Thyroid gland (tissue), 4 donors: ENCODE data around the gene NGRN. TPM values are rescaled to one million over a fixed set of nuclear protein-coding genes. Genes with fewer than 3 reads are reported as not detected.

Experiments
- DNase-seq, 2 donors: peaks; one replicate each; pipeline ENCODE4 v3.0.0-alpha.2; 2019
- H3K27ac ChIP-seq, 3 donors: fragments of 200-600 bp; sonication (generic); 1 replicate in 2 of 3; 2 replicates in 1 of 3; pipeline ENCODE4 v1.5.1; 2016 to 2019; ENCODE audit warnings: mild to moderate bottlenecking in 1 of 3, moderate library complexity in 1 of 3
- H3K27me3 ChIP-seq: fragments of 200-600 bp; sonication (generic); one replicate; pipeline ENCODE4 v1.5.1; 2019
- H3K36me3 ChIP-seq, 2 donors: fragments of 200-600 bp; sonication (generic); one replicate each; pipeline ENCODE4 v1.5.1; 2016 to 2019
- H3K4me1 ChIP-seq, 2 donors: fragments of 200-600 bp; sonication (generic); one replicate each; pipeline ENCODE4 v1.5.1; 2017 to 2019
- H3K4me3 ChIP-seq, 3 donors: fragments of 200-600 bp; sonication (generic); replicated peaks in 1 of 3; 1 replicate in 2 of 3; 2 replicates in 1 of 3; pipeline ENCODE4 v1.5.1; 2016; ENCODE audit warnings: mild to moderate bottlenecking in 1 of 3
- H3K9me3 ChIP-seq: fragments of 200-600 bp; sonication (generic); one replicate; pipeline ENCODE4 v1.5.1; 2017
- POLR2A ChIP-seq, 2 donors: fragments of 450-650 bp; IDR thresholded peaks; one replicate each; pipeline ENCODE4 v1.6.1; 2017; ENCODE audit warnings: antibody characterized with exemption in 2 of 2, mild to moderate bottlenecking in 2 of 2, moderate library complexity in 1 of 2
- WGBS, 2 donors: methylation state at CpG; one replicate each; pipeline ENCODE4 v1.1.5; 2017; 5-methylcytosine and 5-hydroxymethylcytosine counted together
- intact Hi-C: fragments of 100-400 bp; cut with DNase I; formaldehyde crosslinking; loops from one replicate; pipeline ENCODE4 v1.15.1; 2023
- total RNA-seq, 4 donors: library from RNA; depleted of rRNA; stranded (reverse); fragments of >200 nt; gene quantifications; one replicate each; pipeline ENCODE4 v1.2.3, GENCODE V29; 2016
- TF ChIP-seq, protein P1 (sequence below), 6 experiments: fragments of 200-600 bp in 3 of 6; fragments of 450-650 bp in 3 of 6; sonication (generic) in 3 of 6; IDR thresholded peaks; one replicate each; pipeline ENCODE4 v1.5.1; 2016 to 2019; ENCODE audit warnings: antibody characterized with exemption in 6 of 6, mild to moderate bottlenecking in 2 of 6, inconsistent platforms in 1 of 6, moderate library complexity in 1 of 6

Gene NGRN
- total RNA-seq, 4 donors from 2014 or later = 80.7 to 159 (median 96.4) TPM

DNA sequence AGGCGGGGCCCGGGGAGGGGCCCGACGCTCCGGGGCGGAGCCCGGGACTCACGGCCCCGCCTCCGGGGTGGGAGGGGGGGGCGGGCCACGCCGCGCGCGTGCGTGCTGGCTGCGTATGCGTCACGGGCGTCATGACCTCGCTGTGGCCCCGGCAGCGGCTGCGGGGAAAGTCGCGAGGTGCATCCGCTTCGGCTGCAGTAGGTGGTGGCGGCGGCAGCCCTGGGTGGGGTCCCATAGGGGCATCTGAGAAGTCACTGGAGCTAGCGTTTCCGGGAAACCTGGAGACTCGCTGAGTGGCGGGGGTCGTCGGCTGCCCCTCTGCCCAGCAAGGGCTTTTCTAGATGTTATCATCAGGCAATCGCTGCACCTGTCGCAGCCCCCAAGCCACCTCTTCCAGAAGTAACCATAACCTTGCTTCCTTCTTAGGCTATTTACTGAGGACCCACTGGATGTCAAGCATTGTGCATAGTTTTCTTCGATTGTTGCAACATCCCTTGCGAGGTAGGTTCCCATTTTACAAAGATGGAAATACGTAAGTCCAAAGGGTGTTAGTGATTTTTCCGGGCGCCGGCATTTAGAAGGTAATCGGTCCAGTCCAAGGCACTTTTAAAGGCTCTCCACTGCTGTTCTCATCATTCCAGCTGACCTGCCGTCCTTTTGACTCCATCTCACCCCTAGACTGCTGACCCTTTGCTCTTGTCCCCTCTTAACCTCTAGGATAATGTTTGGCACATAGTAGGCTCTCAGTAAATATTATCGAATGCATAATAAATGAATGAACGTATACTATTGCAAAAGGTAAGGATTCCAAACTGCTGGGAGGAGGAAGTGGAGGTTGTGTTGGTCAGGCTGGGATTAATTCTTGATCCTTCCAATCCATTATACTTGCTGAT is 31.1 kb upstream of the NGRN start, which contains the start of gene GDPGP1:
TSS of gene GDPGP1 (plus strand) at position 114 of the 893 bp plus-strand sequence. CDS start 6,700 bp downstream, outside the sequence.
- 14 to 16% methylated on average over 12 to 17 of the region's 49 CpGs for WGBS, 2 donors
- DNase-seq = no peak
- Histone ChIP-seq H3K36me3 (peaks cover 21 to 25% of the 10 kb centered on the region in 2 donors), H3K9me3 (no peaks in the 10 kb centered on the region), H3K27me3 (no peaks in the 10 kb centered on the region), H3K27ac (peak within 1 kb of the TSS; percentile 77 to 88 (median 86)), H3K4me1 (peaks cover 20 to 25% of the 10 kb centered on the region in 2 donors), H3K4me3 (peak within 1 kb of the TSS; percentile 70 to 95 (median 72))
- TF ChIP-seq, protein P1, sequence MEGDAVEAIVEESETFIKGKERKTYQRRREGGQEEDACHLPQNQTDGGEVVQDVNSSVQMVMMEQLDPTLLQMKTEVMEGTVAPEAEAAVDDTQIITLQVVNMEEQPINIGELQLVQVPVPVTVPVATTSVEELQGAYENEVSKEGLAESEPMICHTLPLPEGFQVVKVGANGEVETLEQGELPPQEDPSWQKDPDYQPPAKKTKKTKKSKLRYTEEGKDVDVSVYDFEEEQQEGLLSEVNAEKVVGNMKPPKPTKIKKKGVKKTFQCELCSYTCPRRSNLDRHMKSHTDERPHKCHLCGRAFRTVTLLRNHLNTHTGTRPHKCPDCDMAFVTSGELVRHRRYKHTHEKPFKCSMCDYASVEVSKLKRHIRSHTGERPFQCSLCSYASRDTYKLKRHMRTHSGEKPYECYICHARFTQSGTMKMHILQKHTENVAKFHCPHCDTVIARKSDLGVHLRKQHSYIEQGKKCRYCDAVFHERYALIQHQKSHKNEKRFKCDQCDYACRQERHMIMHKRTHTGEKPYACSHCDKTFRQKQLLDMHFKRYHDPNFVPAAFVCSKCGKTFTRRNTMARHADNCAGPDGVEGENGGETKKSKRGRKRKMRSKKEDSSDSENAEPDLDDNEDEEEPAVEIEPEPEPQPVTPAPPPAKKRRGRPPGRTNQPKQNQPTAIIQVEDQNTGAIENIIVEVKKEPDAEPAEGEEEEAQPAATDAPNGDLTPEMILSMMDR (IDR thresholded peaks at IDR 0.05) = no peak
- TF ChIP-seq POLR2A (IDR thresholded peaks at IDR 0.05) = peak in 1 of 2 donors; percentile 84
- intact Hi-C loops = no loop called here

DNA sequence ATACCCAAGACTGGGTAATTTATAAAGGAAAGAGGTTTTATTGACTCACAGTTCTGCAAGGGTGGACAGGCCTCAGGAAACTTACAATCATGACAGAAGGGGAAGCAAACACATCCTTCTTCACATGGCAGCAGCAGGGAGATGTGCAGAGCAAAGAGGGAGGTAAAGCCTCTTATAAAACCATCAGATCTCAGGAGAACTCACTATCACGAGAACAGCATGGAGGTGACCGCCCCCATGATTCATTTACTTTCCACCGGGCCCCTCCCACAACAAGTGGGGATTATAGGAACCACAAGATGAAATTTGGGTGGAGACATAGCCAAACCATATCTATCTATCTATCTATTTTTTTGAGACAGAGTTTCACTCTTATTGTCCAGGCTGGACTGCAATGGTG is 26.1 kb upstream of the NGRN start:
- no peaks in the 10 kb centered on the region for H3K9me3 ChIP-seq
- TF ChIP-seq, protein P1 (IDR thresholded peaks at IDR 0.05) = no peak
- no peak for TF ChIP-seq POLR2A (IDR thresholded peaks at IDR 0.05)
- no peak overlapping the region for H3K27ac ChIP-seq
- H3K4me3 ChIP-seq = no peak overlapping the region
- intact Hi-C loops = no loop called here
- peaks cover 4 to 8% of the 10 kb centered on the region in 2 donors for H3K4me1 ChIP-seq
- WGBS, 2 donors = 86% methylated on average over 3 of the region's 3 CpGs
- H3K27me3 ChIP-seq = no peaks in the 10 kb centered on the region
- DNase-seq = no peak
- H3K36me3 ChIP-seq = peaks cover 10 to 11% of the 10 kb centered on the region in 2 donors

DNA sequence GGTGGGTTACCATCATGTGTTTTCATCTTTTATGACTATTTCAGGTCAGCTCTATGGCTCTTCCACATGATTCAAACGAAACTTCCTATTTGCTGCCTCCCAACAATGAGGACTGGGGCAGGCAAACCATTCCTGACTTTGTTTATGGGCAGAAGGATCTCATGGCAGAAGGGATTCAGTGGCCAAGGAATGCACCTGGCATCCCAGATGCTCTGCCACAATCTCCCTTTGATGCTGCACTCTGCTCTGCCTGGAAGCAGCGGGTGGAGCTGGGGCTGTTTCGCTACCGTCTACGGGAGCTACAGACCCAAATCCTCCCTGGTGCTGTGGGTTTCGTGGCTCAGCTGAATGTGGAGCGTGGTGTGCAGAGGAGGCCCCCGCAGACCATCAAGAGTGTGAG is 24.6 kb upstream of the NGRN start:
- no peak overlapping the region for H3K4me3 ChIP-seq
- no peak for DNase-seq
- TF ChIP-seq, protein P1 (IDR thresholded peaks at IDR 0.05) = no peak
- TF ChIP-seq POLR2A (IDR thresholded peaks at IDR 0.05) = no peak
- H3K4me1 ChIP-seq = no peaks in the 10 kb centered on the region
- H3K27me3 ChIP-seq = no peaks in the 10 kb centered on the region
- peaks cover 10 to 11% of the 10 kb centered on the region in 2 donors for H3K36me3 ChIP-seq
- 91 to 95% methylated on average over 6 to 8 of the region's 8 CpGs for WGBS, 2 donors
- H3K27ac ChIP-seq = no peak overlapping the region
- intact Hi-C loops = no loop called here
- no peaks in the 10 kb centered on the region for H3K9me3 ChIP-seq

DNA sequence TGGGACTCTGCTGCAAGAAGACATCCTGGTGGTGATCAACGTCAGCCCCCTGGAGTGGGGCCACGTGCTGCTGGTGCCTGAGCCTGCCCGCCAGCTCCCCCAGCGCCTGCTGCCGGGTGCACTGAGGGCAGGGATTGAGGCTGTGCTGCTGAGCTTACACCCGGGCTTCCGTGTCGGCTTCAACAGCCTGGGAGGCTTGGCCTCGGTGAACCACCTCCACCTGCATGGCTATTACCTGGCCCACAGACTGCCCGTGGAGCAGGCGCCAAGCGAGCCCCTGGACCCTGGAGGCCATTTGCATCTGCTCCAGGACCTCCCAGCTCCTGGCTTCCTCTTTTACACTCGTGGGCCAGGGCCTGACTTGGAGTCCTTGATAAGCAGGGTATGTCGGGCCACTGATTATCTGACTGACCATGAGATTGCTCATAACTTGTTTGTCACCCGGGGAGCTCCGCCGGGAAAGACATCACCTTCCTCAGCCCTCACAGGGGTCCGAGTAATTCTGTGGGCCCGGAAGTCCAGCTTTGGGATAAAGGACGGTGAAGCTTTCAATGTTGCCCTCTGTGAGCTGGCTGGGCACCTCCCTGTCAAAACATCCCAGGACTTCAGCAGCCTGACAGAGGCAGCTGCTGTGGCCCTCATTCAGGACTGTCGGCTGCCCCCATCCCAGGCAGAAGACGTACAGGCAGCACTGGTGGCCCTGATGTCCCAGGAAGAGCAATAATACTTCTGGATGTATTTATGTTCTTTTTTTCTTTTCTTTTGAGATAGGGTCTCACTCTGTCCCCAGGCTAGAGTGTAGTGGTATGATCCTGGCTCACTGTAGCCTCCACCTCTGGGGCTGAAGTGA is 23.9 kb upstream of the NGRN start:
- Histone ChIP-seq H3K4me3 (no peak overlapping the region), H3K9me3 (no peaks in the 10 kb centered on the region), H3K27ac (no peak overlapping the region), H3K27me3 (no peaks in the 10 kb centered on the region), H3K4me1 (no peaks in the 10 kb centered on the region), H3K36me3 (peaks cover 5 to 10% of the 10 kb centered on the region in 2 donors)
- no peak for TF ChIP-seq POLR2A (IDR thresholded peaks at IDR 0.05)
- TF ChIP-seq, protein P1 (IDR thresholded peaks at IDR 0.05) = no peak
- intact Hi-C loops = no loop called here
- 89 to 94% methylated on average over 8 to 21 of the region's 22 CpGs for WGBS, 2 donors
- no peak for DNase-seq
